Activated CD4-positive, CD25-positive, alpha-beta regulatory T cell (primary cell): Measurements from ENCODE around the gene MAGEA1.
"Not testable (repeated sequence)": the region's sequence is repeated elsewhere in the genome, so short reads cannot be mapped to it uniquely, and the experiment has no call there.

ENCODE experiments used
- DNase-seq, 4 experiments: peaks; one replicate each; lab custom pipeline; 2025; lab: John Stamatoyannopoulos, UW

MAGEA1 gene

GRCh38 chrX:153179131-153179530, at the start of gene MAGEA1:
TSS of gene MAGEA1 (plus strand) at chrX:153179284. CDS start at chrX:153182390, 3,106 bp downstream.
- no peak for DNase-seq

GRCh38 chrX:153132924-153133323, 46.2 kb upstream of the MAGEA1 start:
- not testable (repeated sequence) for DNase-seq

- DNase-seq, result not testable (repeated sequence)
Measured at GRCh38 chrX:153139074-153139473, 40.0 kb upstream of the MAGEA1 start.

GRCh38 chrX:153146288-153146687, 32.8 kb upstream of the MAGEA1 start:
- DNase-seq, result not testable (repeated sequence)

- DNase-seq, result no peak
Measured at GRCh38 chrX:153153516-153153915, 25.6 kb upstream of the MAGEA1 start.

- DNase-seq, result no peak
Measured at GRCh38 chrX:153157450-153157849, 21.6 kb upstream of the MAGEA1 start.

- no peak for DNase-seq
Measured at GRCh38 chrX:153158319-153158718, 20.8 kb upstream of the MAGEA1 start.

- no peak for DNase-seq
Measured at GRCh38 chrX:153161952-153162351, 17.1 kb upstream of the MAGEA1 start.

GRCh38 chrX:153164733-153165132, 14.4 kb upstream of the MAGEA1 start:
- no peak for DNase-seq

- DNase-seq, result not testable (repeated sequence)
Measured at GRCh38 chrX:153168423-153168822, 10.7 kb upstream of the MAGEA1 start.

- no peak for DNase-seq
Measured at GRCh38 chrX:153181822-153182221, 2.7 kb downstream of the MAGEA1 start.

- DNase-seq, result no peak
Measured at GRCh38 chrX:153184787-153185186, 5.7 kb downstream of the MAGEA1 start.

- DNase-seq, result no peak
Measured at GRCh38 chrX:153190381-153190780, 11.3 kb downstream of the MAGEA1 start.

GRCh38 chrX:153200462-153200861, 21.4 kb downstream of the MAGEA1 start:
- DNase-seq, result no peak

- DNase-seq, result no peak
Measured at GRCh38 chrX:153206425-153207046, 27.5 kb downstream of the MAGEA1 start.

- no peak for DNase-seq
Measured at GRCh38 chrX:153209347-153209746, 30.3 kb downstream of the MAGEA1 start.

GRCh38 chrX:153214934-153215333, 35.9 kb downstream of the MAGEA1 start:
- no peak for DNase-seq

- no peak for DNase-seq
Measured at GRCh38 chrX:153216926-153217325, 37.8 kb downstream of the MAGEA1 start.

- no peak for DNase-seq
Measured at GRCh38 chrX:153225438-153226098, 46.5 kb downstream of the MAGEA1 start.

GRCh38 chrX:153226344-153227185, 47.5 kb downstream of the MAGEA1 start:
- DNase-seq, result no peak
